Measurements from ENCODE around the gene ZBTB42. TPM values are rescaled to one million over a fixed set of nuclear protein-coding genes. Genes with fewer than 3 reads are reported as not detected.
"Not testable (repeated sequence)": the region's sequence is repeated elsewhere in the genome, so short reads cannot be mapped to it uniquely, and the experiment has no call there.

ZBTB42 gene
- total RNA-seq, 1 experiment from 2014 or later, result 5.2 TPM

- in situ Hi-C loops (cut with HindIII; ENCODE audit: low pct_unique_long_range_greater_than_20kb, low sequenced_read_pairs), result no loop called here
- DNase-seq (ENCODE audit: low read depth, low spot score), result peak; percentile 62
These were observed 708 bp upstream of the ZBTB42 start for GRCh38 chr14:104800015-104800770.

GRCh38 chr14:104801520-104802393 lies 856 bp downstream of the ZBTB42 start:
- DNase-seq (ENCODE audit: low read depth, low spot score), result no peak
- in situ Hi-C loops (cut with HindIII; ENCODE audit: low pct_unique_long_range_greater_than_20kb, low sequenced_read_pairs), result no loop called here

- in situ Hi-C loops (cut with HindIII; ENCODE audit: low pct_unique_long_range_greater_than_20kb, low sequenced_read_pairs), result no loop called here
- DNase-seq (ENCODE audit: low read depth, low spot score), result no peak
These were observed 1.7 kb downstream of the ZBTB42 start for GRCh38 chr14:104802394-104803184.

GRCh38 chr14:104803280-104803911 lies 2.5 kb downstream of the ZBTB42 start:
- in situ Hi-C loops (cut with HindIII; ENCODE audit: low pct_unique_long_range_greater_than_20kb, low sequenced_read_pairs), result no loop called here
- DNase-seq (ENCODE audit: low read depth, low spot score), result no peak

- DNase-seq (ENCODE audit: low read depth, low spot score), result no peak
- in situ Hi-C loops (cut with HindIII; ENCODE audit: low pct_unique_long_range_greater_than_20kb, low sequenced_read_pairs), result no loop called here
These were observed 3.1 kb downstream of the ZBTB42 start for GRCh38 chr14:104803912-104804410.

- in situ Hi-C loops (cut with HindIII; ENCODE audit: low pct_unique_long_range_greater_than_20kb, low sequenced_read_pairs), result no loop called here
- DNase-seq (ENCODE audit: low read depth, low spot score), result no peak
These were observed 3.8 kb downstream of the ZBTB42 start for GRCh38 chr14:104804481-104805325.

- in situ Hi-C loops (cut with HindIII; ENCODE audit: low pct_unique_long_range_greater_than_20kb, low sequenced_read_pairs), result no loop called here
- DNase-seq (ENCODE audit: low read depth, low spot score), result peak; percentile 57
These were observed 4.4 kb downstream of the ZBTB42 start for GRCh38 chr14:104805326-104805678.

- DNase-seq (ENCODE audit: low read depth, low spot score), result no peak
- in situ Hi-C loops (cut with HindIII; ENCODE audit: low pct_unique_long_range_greater_than_20kb, low sequenced_read_pairs), result no loop called here
These were observed 5.2 kb downstream of the ZBTB42 start for GRCh38 chr14:104805941-104806624.

- no peak for DNase-seq (ENCODE audit: low read depth, low spot score)
- in situ Hi-C loops (cut with HindIII; ENCODE audit: low pct_unique_long_range_greater_than_20kb, low sequenced_read_pairs), result no loop called here
These were observed 5.9 kb downstream of the ZBTB42 start for GRCh38 chr14:104806625-104807465.

GRCh38 chr14:104808456-104808855 lies 7.6 kb downstream of the ZBTB42 start:
- DNase-seq (ENCODE audit: low read depth, low spot score), result no peak
- in situ Hi-C loops (cut with HindIII; ENCODE audit: low pct_unique_long_range_greater_than_20kb, low sequenced_read_pairs), result no loop called here

GRCh38 chr14:104810316-104810715 lies 9.4 kb downstream of the ZBTB42 start:
- in situ Hi-C loops (cut with HindIII; ENCODE audit: low pct_unique_long_range_greater_than_20kb, low sequenced_read_pairs), result no loop called here
- no peak for DNase-seq (ENCODE audit: low read depth, low spot score)

GRCh38 chr14:104813286-104813685 lies 12.4 kb downstream of the ZBTB42 start:
- in situ Hi-C loops (cut with HindIII; ENCODE audit: low pct_unique_long_range_greater_than_20kb, low sequenced_read_pairs), result no loop called here
- DNase-seq (ENCODE audit: low read depth, low spot score), result no peak

- in situ Hi-C loops (cut with HindIII; ENCODE audit: low pct_unique_long_range_greater_than_20kb, low sequenced_read_pairs); DNase-seq (ENCODE audit: low read depth, low spot score): not testable (repeated sequence)
These were observed 13.8 kb downstream of the ZBTB42 start for GRCh38 chr14:104814701-104815100.

- no peak for DNase-seq (ENCODE audit: low read depth, low spot score)
- in situ Hi-C loops (cut with HindIII; ENCODE audit: low pct_unique_long_range_greater_than_20kb, low sequenced_read_pairs), result no loop called here
These were observed 15.6 kb downstream of the ZBTB42 start for GRCh38 chr14:104816616-104816884.

- in situ Hi-C loops (cut with HindIII; ENCODE audit: low pct_unique_long_range_greater_than_20kb, low sequenced_read_pairs), result no loop called here
- DNase-seq (ENCODE audit: low read depth, low spot score), result no peak
These were observed 17.2 kb downstream of the ZBTB42 start for GRCh38 chr14:104817930-104818713.
